Measurements from ENCODE around the gene FAM200C. TPM values are rescaled to one million over a fixed set of nuclear protein-coding genes. Genes with fewer than 3 reads are reported as not detected.

The FAM200C gene
- total and polyA plus RNA-seq, 10 of the 15 experiments (the other 5 are each of a cell fraction or from before 2014, with no cell fraction given) = 1.0 to 5.4 (median 2.2) TPM

- TF ChIP-seq, protein P1, sequence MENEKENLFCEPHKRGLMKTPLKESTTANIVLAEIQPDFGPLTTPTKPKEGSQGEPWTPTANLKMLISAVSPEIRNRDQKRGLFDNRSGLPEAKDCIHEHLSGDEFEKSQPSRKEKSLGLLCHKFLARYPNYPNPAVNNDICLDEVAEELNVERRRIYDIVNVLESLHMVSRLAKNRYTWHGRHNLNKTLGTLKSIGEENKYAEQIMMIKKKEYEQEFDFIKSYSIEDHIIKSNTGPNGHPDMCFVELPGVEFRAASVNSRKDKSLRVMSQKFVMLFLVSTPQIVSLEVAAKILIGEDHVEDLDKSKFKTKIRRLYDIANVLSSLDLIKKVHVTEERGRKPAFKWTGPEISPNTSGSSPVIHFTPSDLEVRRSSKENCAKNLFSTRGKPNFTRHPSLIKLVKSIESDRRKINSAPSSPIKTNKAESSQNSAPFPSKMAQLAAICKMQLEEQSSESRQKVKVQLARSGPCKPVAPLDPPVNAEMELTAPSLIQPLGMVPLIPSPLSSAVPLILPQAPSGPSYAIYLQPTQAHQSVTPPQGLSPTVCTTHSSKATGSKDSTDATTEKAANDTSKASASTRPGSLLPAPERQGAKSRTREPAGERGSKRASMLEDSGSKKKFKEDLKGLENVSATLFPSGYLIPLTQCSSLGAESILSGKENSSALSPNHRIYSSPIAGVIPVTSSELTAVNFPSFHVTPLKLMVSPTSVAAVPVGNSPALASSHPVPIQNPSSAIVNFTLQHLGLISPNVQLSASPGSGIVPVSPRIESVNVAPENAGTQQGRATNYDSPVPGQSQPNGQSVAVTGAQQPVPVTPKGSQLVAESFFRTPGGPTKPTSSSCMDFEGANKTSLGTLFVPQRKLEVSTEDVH (IDR thresholded peaks at IDR 0.05; ENCODE audit: low read depth, partially characterized antibody) = no peak
- TF ChIP-seq TCF7 (IDR thresholded peaks at IDR 0.05; ENCODE audit: borderline replicate concordance) (no peak), DPF2 (IDR thresholded peaks at IDR 0.05) (peak; percentile 86), PAX8 (IDR thresholded peaks at IDR 0.05) (no peak), ZNF24 (IDR thresholded peaks at IDR 0.05) (no peak), BCL11A (IDR thresholded peaks at IDR 0.05; ENCODE audit: low read depth, low read length) (0 out of 2 replicates have a peak, but pooled peaks have one; percentile 33), CBFB (IDR thresholded peaks at IDR 0.05; ENCODE audit: low read depth) (0 out of 2 replicates have a peak, but pooled peaks have one; percentile 45), ZNF274 (IDR thresholded peaks at IDR 0.05; ENCODE audit: insufficient read depth, insufficient read length) (no peak), NR2C2 (IDR thresholded peaks at IDR 0.05; ENCODE audit: borderline replicate concordance, control insufficient read depth, insufficient read length, low read depth) (no peak), EED (IDR thresholded peaks at IDR 0.05; ENCODE audit: low read depth) (peak; percentile 79), ELK1 (IDR thresholded peaks at IDR 0.05; ENCODE audit: low read depth, low read length) (no peak), NRF1 (conservative IDR thresholded peaks at IDR 0.05; ENCODE audit: low read depth, low read length) (no peak), TARDBP (IDR thresholded peaks at IDR 0.05; ENCODE audit: borderline replicate concordance) (no peak), FOXK2 (IDR thresholded peaks at IDR 0.05) (no peak), IRF3 (IDR thresholded peaks at IDR 0.05) (no peak), TAF1 (IDR thresholded peaks at IDR 0.05; ENCODE audit: borderline replicate concordance, low read depth, low read length) (0 out of 2 replicates have a peak, but pooled peaks have one; percentile 33)
- TF ChIP-seq, protein P2, sequence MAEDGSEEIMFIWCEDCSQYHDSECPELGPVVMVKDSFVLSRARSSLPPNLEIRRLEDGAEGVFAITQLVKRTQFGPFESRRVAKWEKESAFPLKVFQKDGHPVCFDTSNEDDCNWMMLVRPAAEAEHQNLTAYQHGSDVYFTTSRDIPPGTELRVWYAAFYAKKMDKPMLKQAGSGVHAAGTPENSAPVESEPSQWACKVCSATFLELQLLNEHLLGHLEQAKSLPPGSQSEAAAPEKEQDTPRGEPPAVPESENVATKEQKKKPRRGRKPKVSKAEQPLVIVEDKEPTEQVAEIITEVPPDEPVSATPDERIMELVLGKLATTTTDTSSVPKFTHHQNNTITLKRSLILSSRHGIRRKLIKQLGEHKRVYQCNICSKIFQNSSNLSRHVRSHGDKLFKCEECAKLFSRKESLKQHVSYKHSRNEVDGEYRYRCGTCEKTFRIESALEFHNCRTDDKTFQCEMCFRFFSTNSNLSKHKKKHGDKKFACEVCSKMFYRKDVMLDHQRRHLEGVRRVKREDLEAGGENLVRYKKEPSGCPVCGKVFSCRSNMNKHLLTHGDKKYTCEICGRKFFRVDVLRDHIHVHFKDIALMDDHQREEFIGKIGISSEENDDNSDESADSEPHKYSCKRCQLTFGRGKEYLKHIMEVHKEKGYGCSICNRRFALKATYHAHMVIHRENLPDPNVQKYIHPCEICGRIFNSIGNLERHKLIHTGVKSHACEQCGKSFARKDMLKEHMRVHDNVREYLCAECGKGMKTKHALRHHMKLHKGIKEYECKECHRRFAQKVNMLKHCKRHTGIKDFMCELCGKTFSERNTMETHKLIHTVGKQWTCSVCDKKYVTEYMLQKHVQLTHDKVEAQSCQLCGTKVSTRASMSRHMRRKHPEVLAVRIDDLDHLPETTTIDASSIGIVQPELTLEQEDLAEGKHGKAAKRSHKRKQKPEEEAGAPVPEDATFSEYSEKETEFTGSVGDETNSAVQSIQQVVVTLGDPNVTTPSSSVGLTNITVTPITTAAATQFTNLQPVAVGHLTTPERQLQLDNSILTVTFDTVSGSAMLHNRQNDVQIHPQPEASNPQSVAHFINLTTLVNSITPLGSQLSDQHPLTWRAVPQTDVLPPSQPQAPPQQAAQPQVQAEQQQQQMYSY (CRISPR knock-in tag; IDR thresholded peaks at IDR 0.05) = no peak
- TF ChIP-seq, protein P3, sequence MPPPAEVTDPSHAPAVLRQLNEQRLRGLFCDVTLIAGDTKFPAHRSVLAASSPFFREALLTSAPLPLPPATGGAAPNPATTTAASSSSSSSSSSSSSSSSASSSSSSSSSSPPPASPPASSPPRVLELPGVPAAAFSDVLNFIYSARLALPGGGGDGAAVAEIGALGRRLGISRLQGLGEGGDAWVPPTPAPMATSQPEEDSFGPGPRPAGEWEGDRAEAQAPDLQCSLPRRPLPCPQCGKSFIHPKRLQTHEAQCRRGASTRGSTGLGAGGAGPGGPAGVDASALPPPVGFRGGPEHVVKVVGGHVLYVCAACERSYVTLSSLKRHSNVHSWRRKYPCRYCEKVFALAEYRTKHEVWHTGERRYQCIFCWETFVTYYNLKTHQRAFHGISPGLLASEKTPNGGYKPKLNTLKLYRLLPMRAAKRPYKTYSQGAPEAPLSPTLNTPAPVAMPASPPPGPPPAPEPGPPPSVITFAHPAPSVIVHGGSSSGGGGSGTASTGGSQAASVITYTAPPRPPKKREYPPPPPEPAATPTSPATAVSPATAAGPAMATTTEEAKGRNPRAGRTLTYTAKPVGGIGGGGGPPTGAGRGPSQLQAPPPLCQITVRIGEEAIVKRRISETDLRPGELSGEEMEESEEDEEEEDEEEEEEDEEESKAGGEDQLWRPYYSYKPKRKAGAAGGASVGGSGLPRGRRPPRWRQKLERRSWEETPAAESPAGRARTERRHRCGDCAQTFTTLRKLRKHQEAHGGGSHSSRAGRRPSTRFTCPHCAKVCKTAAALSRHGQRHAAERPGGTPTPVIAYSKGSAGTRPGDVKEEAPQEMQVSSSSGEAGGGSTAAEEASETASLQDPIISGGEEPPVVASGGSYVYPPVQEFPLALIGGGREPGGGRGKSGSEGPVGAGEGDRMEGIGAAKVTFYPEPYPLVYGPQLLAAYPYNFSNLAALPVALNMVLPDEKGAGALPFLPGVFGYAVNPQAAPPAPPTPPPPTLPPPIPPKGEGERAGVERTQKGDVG (CRISPR knock-in tag; IDR thresholded peaks at IDR 0.05) = no peak
Observed at GRCh38 chr5:160434022-160434531, 34.2 kb upstream of the FAM200C start (continued).
